HCT116 (cell line): Measurements from ENCODE around the gene ZNF324B. TPM values are rescaled to one million over a fixed set of nuclear protein-coding genes. Genes with fewer than 3 reads are reported as not detected.
"Not testable (repeated sequence)": the region's sequence is repeated elsewhere in the genome, so short reads cannot be mapped to it uniquely, and the experiment has no call there.

Source experiments
- ATAC-seq: fragments of 200-7000 bp; cut with Tn5 transposase; 2 replicates; pipeline ENCODE4 v1.9.1; 2020; ENCODE audit warnings: mild to moderate bottlenecking, moderate library complexity
- BruUV-seq: library from RNA; stranded (reverse); fragments of 400-500 nt; replicated peaks from 2 replicates; lab custom pipeline; 2021; lab: Mats Ljungman, UMichigan
- CTCF ChIA-PET: fragments of 300-600 bp; sonication (Branson Sonifier 250); formaldehyde crosslinking; loops from one replicate; lab custom pipeline; 2021; ENCODE audit warnings: antibody characterized with exemption; lab: Charles Lee
- POLR2A ChIA-PET: fragments of 300-600, 350-600 bp; sonication (Branson Sonifier 250); formaldehyde crosslinking; loops from one replicate; lab custom pipeline; 2021; ENCODE audit warnings: antibody characterized with exemption; lab: Charles Lee
- RAD21 ChIA-PET, 2 experiments: fragments of 300-600 bp; sonication (Branson Sonifier 250); formaldehyde crosslinking; loops; one replicate each; lab custom pipeline; 2023; ENCODE audit warnings: low total read pairs in 2 of 2; ENCODE audit not compliant: uncharacterized antibody in 2 of 2, unreplicated experiment in 2 of 2, low non-redundant PET in 1 of 2; lab: Charles Lee
- DNase-seq: peaks from one replicate; pipeline ENCODE4 v3.0.0-alpha.2; 2010; ENCODE audit warnings: low read depth, low spot score
- H2AFZ ChIP-seq: fragments of 200-600 bp; shearing (Covaris generic), sonication (generic); 2 replicates; pipeline ENCODE4 v1.6.1; 2017; ENCODE audit warnings: low read depth, mixed run types, mixed read lengths, antibody characterized with exemption, low read length; ENCODE audit not compliant: poor library complexity, severe bottlenecking
- H3K27ac ChIP-seq: 2 replicates; pipeline ENCODE4 v1.5.1; 2012; ENCODE audit warnings: low read depth, low read length
- H3K27me3 ChIP-seq: fragments of 200-600 bp; sonication (generic); 2 replicates; pipeline ENCODE4 v1.6.1; 2016; ENCODE audit warnings: mixed run types, low read length, mixed read lengths; ENCODE audit not compliant: insufficient read depth
- H3K36me3 ChIP-seq, 2 experiments: fragments of 200-500 bp in 1 of 2; fragments of 200-600 bp in 1 of 2; sonication (Bioruptor generic) in 1 of 2; sonication (generic) in 1 of 2; 2 replicates each; pipeline versions ENCODE4 v1.5.1 to v1.6.1; 2014 to 2016; ENCODE audit warnings: low read length in 2 of 2, inconsistent platforms in 1 of 2, mixed read lengths in 1 of 2, mixed run types in 1 of 2; ENCODE audit not compliant: insufficient read depth in 2 of 2, control insufficient read depth in 1 of 2
- H3K4me1 ChIP-seq, 2 experiments: fragments of 200-600 bp in 1 of 2; sonication (generic) in 1 of 2; 2 replicates each; pipeline versions ENCODE4 v1.5.1 to v1.6.1; 2012 to 2017; ENCODE audit warnings: low read length in 2 of 2, inconsistent platforms in 1 of 2, mild to moderate bottlenecking in 1 of 2, mixed read lengths in 1 of 2, mixed run types in 1 of 2, moderate library complexity in 1 of 2; ENCODE audit not compliant: insufficient read depth in 2 of 2, control insufficient read depth in 1 of 2
- H3K4me2 ChIP-seq: fragments of 200-600 bp; sonication (generic); 2 replicates; pipeline ENCODE4 v1.6.1; 2017; ENCODE audit warnings: mixed run types, low read length, mixed read lengths
- H3K4me3 ChIP-seq, 2 experiments: fragments of 200-600 bp in 1 of 2; sonication (generic) in 1 of 2; replicated peaks in 1 of 2; 2 replicates each; pipeline ENCODE4 v1.5.1; 2011 to 2016; ENCODE audit warnings: low read length in 2 of 2, control low read depth in 1 of 2, low read depth in 1 of 2, mild to moderate bottlenecking in 1 of 2, mixed read lengths in 1 of 2, mixed run types in 1 of 2
- H3K79me2 ChIP-seq: fragments of 200-600 bp; sonication (generic); 2 replicates; pipeline ENCODE4 v1.6.1; 2017; ENCODE audit warnings: mild to moderate bottlenecking, mixed run types, low read length, moderate library complexity, mixed read lengths; ENCODE audit not compliant: insufficient read depth
- H3K9ac ChIP-seq: fragments of 200-600 bp; sonication (generic); 2 replicates; pipeline ENCODE4 v1.6.1; 2016; ENCODE audit warnings: low read length, mixed read lengths
- H3K9me2 ChIP-seq: fragments of 200-600 bp; sonication (generic), shearing (Covaris generic); 2 replicates; pipeline ENCODE4 v1.6.1; 2017; ENCODE audit warnings: mixed run types, mild to moderate bottlenecking, moderate library complexity; ENCODE audit not compliant: insufficient read depth
- H3K9me3 ChIP-seq, 2 experiments: fragments of 200-500 bp in 1 of 2; fragments of 200-600 bp in 1 of 2; sonication (Bioruptor generic) in 1 of 2; sonication (generic) in 1 of 2; 2 replicates each; pipeline ENCODE4 v1.6.1; 2014 to 2017; ENCODE audit warnings: low read length in 2 of 2, mixed read lengths in 2 of 2, inconsistent platforms in 1 of 2, low read depth in 1 of 2, mild to moderate bottlenecking in 1 of 2, mixed run types in 1 of 2, moderate library complexity in 1 of 2; ENCODE audit not compliant: control insufficient read depth in 1 of 2, insufficient read depth in 1 of 2
- H4K20me1 ChIP-seq: fragments of 200-600 bp; sonication (generic), shearing (Covaris generic); 2 replicates; pipeline ENCODE4 v1.6.1; 2017; ENCODE audit warnings: mixed run types, mild to moderate bottlenecking, moderate library complexity; ENCODE audit not compliant: insufficient read depth
- intact Hi-C: fragments of 100-400 bp; cut with micrococcal nuclease; formaldehyde crosslinking; loops from 2 replicates; pipeline ENCODE4 v1.10.0; 2022
- total RNA-seq: library from RNA; stranded (reverse); gene quantifications from one replicate; pipeline ENCODE4 v1.2.1, GENCODE V29; 2021; ENCODE audit not compliant: unreplicated experiment

The ZNF324B gene
- total RNA-seq, 1 experiment from 2014 or later: 9.4 TPM

- H3K27me3 ChIP-seq, ATAC-seq, H2AFZ ChIP-seq, H3K4me3 ChIP-seq, H3K36me3 ChIP-seq, CTCF ChIA-PET, H3K4me1 ChIP-seq, POLR2A ChIA-PET, DNase-seq, RAD21 ChIA-PET, H3K9me3 ChIP-seq, H3K9ac ChIP-seq, intact Hi-C loops, H3K9me2 ChIP-seq, H3K27ac ChIP-seq, H3K79me2 ChIP-seq, BruUV-seq, H4K20me1 ChIP-seq, H3K4me2 ChIP-seq: not testable (repeated sequence)
Observed at GRCh38 chr19:58442986-58443385, 8.4 kb upstream of the ZNF324B start.

GRCh38 chr19:58448860-58449259 lies 2.6 kb upstream of the ZNF324B start:
- H2AFZ ChIP-seq, H3K4me3 ChIP-seq, H3K4me2 ChIP-seq, BruUV-seq, H3K27me3 ChIP-seq, H3K36me3 ChIP-seq, intact Hi-C loops, H3K4me1 ChIP-seq, RAD21 ChIA-PET, ATAC-seq, H3K9me2 ChIP-seq, CTCF ChIA-PET, POLR2A ChIA-PET, H3K9ac ChIP-seq, DNase-seq, H3K27ac ChIP-seq, H3K79me2 ChIP-seq, H4K20me1 ChIP-seq: not testable (repeated sequence)
- H3K9me3 ChIP-seq: peaks cover 6 to 11% of the 10 kb centered on the region in 2 experiments; a peak in 2 of 4 replicates

- intact Hi-C loops: loop anchor here (5.0 kb wide), 1 partner anchor 43 kb away; the partner anchor contains the start of gene ZNF584
- not testable (repeated sequence) for BruUV-seq
Observed at GRCh38 chr19:58449980-58450379, 1.4 kb upstream of the ZNF324B start.

More at GRCh38 chr19:58449980-58450379, 1.4 kb upstream of the ZNF324B start:
- CTCF ChIA-PET, H3K4me3 ChIP-seq, H3K79me2 ChIP-seq, H3K27ac ChIP-seq, RAD21 ChIA-PET, H3K4me1 ChIP-seq, DNase-seq, ATAC-seq, H3K27me3 ChIP-seq, H3K4me2 ChIP-seq, H3K36me3 ChIP-seq, POLR2A ChIA-PET, H3K9me2 ChIP-seq, H4K20me1 ChIP-seq, H2AFZ ChIP-seq, H3K9ac ChIP-seq: not testable (repeated sequence)
- peaks cover 6 to 11% of the 10 kb centered on the region in 2 experiments; a peak in 2 of 4 replicates for H3K9me3 ChIP-seq
